Astrocyte of the spinal cord (primary cell): ENCODE results near the gene MCRS1.
"Not testable (repeated sequence)": the region's sequence is repeated elsewhere in the genome, so short reads cannot be mapped to it uniquely, and the experiment has no call there.

Experiments
- DNase-seq: peaks from one replicate; pipeline ENCODE4 v3.0.0; 2011; ENCODE audit warnings: low read depth, low spot score
- H3K4me3 ChIP-seq: 2 replicates; pipeline ENCODE4 v1.5.1; 2011; ENCODE audit warnings: low read depth, mild to moderate bottlenecking, low read length, moderate library complexity
- CTCF ChIP-seq: IDR thresholded peaks from 2 replicates; pipeline ENCODE4 v1.5.1; 2012; ENCODE audit warnings: low read depth, mild to moderate bottlenecking, low read length, inconsistent platforms
- in situ Hi-C: cut with HindIII; loops from 2 replicates; pipeline ENCODE4 v1.10.0; 2017; ENCODE audit warnings: low sequenced_read_pairs

The MCRS1 gene

GRCh38 chr12:49537231-49537751, 30.7 kb downstream of the MCRS1 start:
- in situ Hi-C loops: no loop called here
- H3K4me3 ChIP-seq: no peak overlapping the region
- no peak for TF ChIP-seq CTCF
- DNase-seq: no peak

GRCh38 chr12:49536526-49537071, 31.3 kb downstream of the MCRS1 start:
- no peak for DNase-seq
- no peak overlapping the region for H3K4me3 ChIP-seq
- in situ Hi-C loops: no loop called here
- TF ChIP-seq CTCF: no peak

- no peak for TF ChIP-seq CTCF
- H3K4me3 ChIP-seq: no peak overlapping the region
- in situ Hi-C loops: no loop called here
- no peak for DNase-seq
Observed at GRCh38 chr12:49535921-49536525, 31.9 kb downstream of the MCRS1 start.

- TF ChIP-seq CTCF: no peak
- no peak overlapping the region for H3K4me3 ChIP-seq
- in situ Hi-C loops: no loop called here
- DNase-seq: no peak
Observed at GRCh38 chr12:49534731-49535278, 33.1 kb downstream of the MCRS1 start.

- H3K4me3 ChIP-seq, in situ Hi-C loops, DNase-seq: not testable (repeated sequence)
Observed at GRCh38 chr12:49534122-49534521, 33.8 kb downstream of the MCRS1 start.

- no peak for DNase-seq
- in situ Hi-C loops: no loop called here
- no peak for TF ChIP-seq CTCF
- no peak overlapping the region for H3K4me3 ChIP-seq
Observed at GRCh38 chr12:49533331-49533730, 34.6 kb downstream of the MCRS1 start.

GRCh38 chr12:49531745-49532144, 36.2 kb downstream of the MCRS1 start:
- TF ChIP-seq CTCF: no peak
- in situ Hi-C loops: no loop called here
- no peak overlapping the region for H3K4me3 ChIP-seq
- DNase-seq: no peak
